Activated T-helper 1 cell treated with anti-CD3 and anti-CD28 coated beads, Interleukin-12 subunit alpha, Interleukin-12 subunit beta, Interleukin-2, Interleukin-4 antibody, amounts not matched to agents 30 ng/mL and 10 ng/mL and 1 ng/mL, durations not matched to agents 14 hours and 24 hours and 36 hours (primary cell): ENCODE results near the gene HM13. TPM values are rescaled to one million over a fixed set of nuclear protein-coding genes. Genes with fewer than 3 reads are reported as not detected.
A peak's percentile ranks its signal among the peaks of the same experiment; 100 is the strongest.
"Not testable (repeated sequence)": the region's sequence is repeated elsewhere in the genome, so short reads cannot be mapped to it uniquely, and the experiment has no call there.

Source experiments
- DNase-seq: peaks from one replicate; pipeline ENCODE4 v3.0.0; 2021; ENCODE audit warnings: low spot score
- H3K27ac Mint-ChIP-seq: one replicate; pipeline ENCODE4 v1.8.0; 2021; ENCODE audit warnings: mild to moderate bottlenecking, mixed read lengths
- H3K27me3 Mint-ChIP-seq: one replicate; pipeline ENCODE4 v1.8.0; 2022; ENCODE audit warnings: mild to moderate bottlenecking, moderate library complexity, mixed read lengths; ENCODE audit not compliant: insufficient read depth
- H3K36me3 Mint-ChIP-seq: one replicate; pipeline ENCODE4 v1.8.0; 2021; ENCODE audit warnings: low read depth, mixed read lengths
- H3K4me1 Mint-ChIP-seq: one replicate; pipeline ENCODE4 v1.8.0; 2021; ENCODE audit warnings: low read depth, mixed read lengths
- H3K4me3 Mint-ChIP-seq: one replicate; pipeline ENCODE4 v1.8.0; 2021; ENCODE audit warnings: mild to moderate bottlenecking, moderate library complexity, mixed read lengths
- H3K9me3 Mint-ChIP-seq: one replicate; pipeline ENCODE4 v1.8.0; 2021; ENCODE audit warnings: mixed read lengths
- intact Hi-C: fragments of 100-400 bp; cut with micrococcal nuclease; formaldehyde crosslinking; loops from one replicate; pipeline ENCODE4 v1.15.1; 2024
- total RNA-seq: library from RNA; stranded (reverse); gene quantifications from 2 replicates; pipeline ENCODE4 v1.2.3, GENCODE V29; 2022

Gene HM13
- total RNA-seq, 1 donor from 2014 or later = 228 TPM

DNA sequence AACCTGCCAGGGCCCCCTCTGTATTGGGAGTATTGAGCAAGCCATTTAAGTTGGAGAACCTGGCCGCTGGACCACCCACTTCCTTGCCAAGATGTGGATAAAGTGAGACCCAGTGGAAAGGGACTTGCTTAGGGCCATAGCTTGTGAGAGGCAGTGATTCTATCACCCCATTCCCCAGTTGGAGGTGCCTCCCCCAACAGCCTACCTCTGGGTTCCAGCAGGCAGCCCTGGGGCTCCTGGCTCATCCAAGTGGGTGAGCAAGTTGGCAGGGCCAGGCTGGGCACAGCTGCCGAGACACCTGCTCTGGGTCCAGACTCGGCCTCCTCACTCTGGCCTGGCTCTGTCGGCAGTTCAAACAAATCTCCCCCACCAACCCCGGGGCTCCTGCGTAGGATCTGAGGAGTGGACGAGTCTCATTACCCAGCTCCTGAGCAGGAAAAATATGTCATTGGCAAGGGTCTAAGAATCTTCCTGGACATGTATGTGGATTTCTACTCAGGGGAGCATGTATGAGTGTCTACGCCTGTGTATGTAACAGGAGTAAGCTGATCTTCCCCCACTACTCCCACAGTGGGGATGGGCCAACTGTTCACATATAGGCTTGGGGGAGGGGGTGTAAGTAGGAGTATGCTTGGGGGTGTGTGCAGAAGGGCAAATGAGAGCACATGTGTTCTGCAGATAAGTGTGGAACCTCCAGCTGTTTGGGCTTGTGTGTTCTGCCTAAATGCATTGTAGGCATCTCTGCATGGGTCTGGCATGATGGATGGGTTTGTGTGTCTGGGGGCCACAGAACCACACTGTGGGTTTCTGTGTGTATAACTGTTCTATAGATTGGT is 92.8 kb downstream of the HM13 start:
- Mint-ChIP-seq H3K9me3 (no peaks in the 10 kb centered on the region), H3K36me3 (no peaks in the 10 kb centered on the region), H3K27me3 (peaks cover 55% of the 10 kb centered on the region), H3K4me3 (peak overlapping the region; percentile 91), H3K4me1 (peaks cover 35% of the 10 kb centered on the region), H3K27ac (no peak overlapping the region)
- no peak for DNase-seq
- intact Hi-C loops = loop anchor here (10.0 kb wide), 1 partner anchor 748 kb away; the partner anchor contains the start of gene ASXL1

GRCh38 chr20:31607640-31608250 is 93.5 kb downstream of the HM13 start:
- no peak overlapping the region for H3K4me3 Mint-ChIP-seq
- peaks cover 31% of the 10 kb centered on the region for H3K4me1 Mint-ChIP-seq
- H3K36me3 Mint-ChIP-seq = no peaks in the 10 kb centered on the region
- no peak for DNase-seq
- intact Hi-C loops = loop anchor here (10.0 kb wide), 1 partner anchor 747 kb away; the partner anchor contains the start of gene ASXL1
- peaks cover 54% of the 10 kb centered on the region for H3K27me3 Mint-ChIP-seq
- H3K9me3 Mint-ChIP-seq = no peaks in the 10 kb centered on the region
- no peak overlapping the region for H3K27ac Mint-ChIP-seq

DNA sequence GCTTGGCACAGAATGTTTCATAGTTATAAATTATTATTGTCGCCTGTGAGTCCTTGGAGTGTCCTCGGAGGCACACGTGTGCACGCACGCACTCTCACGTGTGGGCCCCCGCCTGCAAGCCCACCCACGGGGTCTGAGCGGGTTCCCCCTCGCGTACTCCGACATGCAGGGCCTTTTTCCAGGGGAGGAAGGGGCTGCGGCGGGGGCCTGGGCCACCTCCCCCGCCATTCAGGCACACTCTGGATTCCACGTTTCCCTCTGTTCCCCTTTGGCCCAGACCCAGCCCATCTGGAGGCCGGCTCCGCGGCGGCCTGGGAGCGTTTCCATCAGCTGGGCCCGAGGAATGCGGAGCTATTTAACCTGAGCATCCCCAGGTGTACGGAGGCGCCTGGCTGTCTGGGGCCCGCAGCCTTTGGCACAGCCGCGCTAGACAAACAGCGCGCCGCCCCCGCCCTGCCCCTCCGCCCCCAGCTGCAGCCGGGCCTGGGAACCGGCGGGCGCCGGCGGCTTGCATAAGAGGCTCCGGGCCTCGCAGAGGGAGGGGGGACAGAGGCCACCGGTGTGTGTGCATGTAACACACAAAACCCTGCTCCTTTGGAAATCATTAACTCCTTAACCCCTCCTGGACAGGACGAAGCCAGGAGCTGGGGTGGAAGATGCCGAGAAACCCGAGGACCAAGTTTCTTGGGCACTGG is 94.2 kb downstream of the HM13 start:
- H3K27me3 Mint-ChIP-seq = peaks cover 55% of the 10 kb centered on the region

DNA sequence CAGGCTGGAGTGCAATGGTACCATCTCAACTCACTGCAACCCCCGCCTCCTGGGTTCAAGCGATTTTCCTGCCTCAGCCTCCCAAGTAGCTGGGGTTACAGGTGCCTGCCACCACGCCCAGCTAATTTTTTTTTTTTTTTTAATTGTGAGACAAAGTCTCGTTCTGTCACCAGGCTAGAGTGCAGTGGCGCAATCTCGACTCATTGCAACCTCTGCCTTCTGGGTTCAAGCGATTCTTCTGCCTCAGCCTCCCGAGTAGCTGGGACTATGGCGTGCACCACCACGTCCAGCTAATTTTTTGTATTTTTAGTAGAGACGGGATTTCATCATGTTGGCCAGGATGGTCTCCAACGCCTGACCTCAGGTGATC is 98.0 kb downstream of the HM13 start:
- intact Hi-C loops = loop anchor here (1.0 kb wide), 2 partner anchors 43 to 152 kb away; no protein-coding TSS in a partner anchor
- not testable (repeated sequence) for H3K4me3 Mint-ChIP-seq, H3K27ac Mint-ChIP-seq, H3K9me3 Mint-ChIP-seq, H3K4me1 Mint-ChIP-seq, H3K36me3 Mint-ChIP-seq, DNase-seq
- H3K27me3 Mint-ChIP-seq = peaks cover 31% of the 10 kb centered on the region

More for the DNA sequence above, 94.2 kb downstream of the HM13 start:
- Mint-ChIP-seq H3K4me3 (no peak overlapping the region), H3K9me3 (no peaks in the 10 kb centered on the region), H3K27ac (no peak overlapping the region), H3K36me3 (no peaks in the 10 kb centered on the region), H3K4me1 (peaks cover 27% of the 10 kb centered on the region)
- no peak for DNase-seq
- intact Hi-C loops = loop anchor here (10.0 kb wide), 1 partner anchor 746 kb away; the partner anchor contains the start of gene ASXL1

DNA sequence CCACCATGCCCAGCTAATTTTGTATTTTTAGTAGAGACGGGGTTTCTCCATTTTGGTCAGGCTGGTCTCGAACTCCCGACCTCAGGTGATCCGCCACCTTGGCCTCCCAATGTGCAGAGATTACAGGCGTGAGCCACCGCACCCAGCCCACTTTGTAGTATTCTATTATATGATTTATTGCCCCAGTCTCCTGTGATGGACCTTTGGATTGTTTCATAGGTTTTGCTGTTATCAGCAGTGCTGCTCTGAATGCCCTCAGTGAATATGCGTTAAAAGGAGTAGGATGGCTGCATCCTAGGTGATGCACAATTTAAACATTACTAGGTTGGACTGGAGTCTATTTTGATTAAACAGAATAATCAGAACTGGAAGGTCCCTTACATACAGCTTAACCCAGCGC is 101.2 kb downstream of the HM13 start:
- H3K4me1 Mint-ChIP-seq = peaks cover 9% of the 10 kb centered on the region
- H3K4me3 Mint-ChIP-seq = no peak overlapping the region
- intact Hi-C loops = no loop called here
- H3K27me3 Mint-ChIP-seq = peaks cover 17% of the 10 kb centered on the region
- no peak overlapping the region for H3K27ac Mint-ChIP-seq
- DNase-seq = no peak
- H3K36me3 Mint-ChIP-seq = peaks cover 3% of the 10 kb centered on the region
- no peaks in the 10 kb centered on the region for H3K9me3 Mint-ChIP-seq

DNA sequence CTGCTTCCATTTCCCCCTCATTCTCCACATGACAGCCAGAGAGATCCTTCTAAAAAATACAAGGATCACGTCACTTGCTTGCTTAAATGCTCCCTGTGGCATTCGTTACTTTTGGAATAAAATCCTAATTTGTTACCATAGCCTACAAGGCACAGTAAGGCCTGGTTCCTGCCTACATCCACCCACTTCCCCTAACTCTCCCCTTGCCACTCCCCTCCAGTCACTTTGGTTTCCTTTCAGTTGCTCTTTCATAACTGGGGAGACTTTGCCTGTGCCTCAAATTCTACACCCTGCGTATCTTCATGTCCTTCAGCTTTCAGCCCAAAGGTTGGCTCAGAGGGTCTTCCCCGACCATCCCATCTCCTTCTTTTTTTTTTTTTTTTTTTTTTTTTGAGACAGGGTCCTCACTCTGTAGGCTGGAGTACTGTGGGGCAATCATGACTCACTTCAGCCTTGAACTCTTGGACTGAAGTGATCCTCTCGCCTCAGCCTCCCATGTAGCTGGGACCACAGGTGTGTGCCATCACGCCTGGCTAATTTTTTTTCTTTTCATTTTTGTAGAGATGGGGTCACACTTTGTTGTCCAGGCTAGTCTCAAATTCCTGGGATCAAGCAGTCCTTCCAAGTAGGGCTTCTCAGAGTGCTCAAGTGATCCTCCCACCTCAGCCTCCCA is 103.3 kb downstream of the HM13 start:
- no peak for DNase-seq

More for the DNA sequence above, 103.3 kb downstream of the HM13 start:
- Mint-ChIP-seq H3K4me1 (peaks cover 9% of the 10 kb centered on the region), H3K27me3 (peaks cover 13% of the 10 kb centered on the region), H3K9me3 (no peaks in the 10 kb centered on the region), H3K4me3 (no peak overlapping the region), H3K27ac (no peak overlapping the region), H3K36me3 (peaks cover 3% of the 10 kb centered on the region)
- intact Hi-C loops = no loop called here

Other genes with a start within 250 kb of the HM13 start
- not detected in 2 replicates for gene DEFB116, start 205.9 kb upstream of the HM13 start, total RNA-seq
- gene DEFB118, start 145.8 kb upstream of the HM13 start, total RNA-seq = not detected in 2 replicates
- gene DEFB119, start 123.9 kb upstream of the HM13 start, total RNA-seq = not detected in 2 replicates
- not detected in 2 replicates for gene DEFB121, start 108.2 kb upstream of the HM13 start, total RNA-seq
- gene DEFB123, start 73.8 kb upstream of the HM13 start, total RNA-seq = not detected in 2 replicates
- not detected in 2 replicates for gene DEFB124, start 39.3 kb upstream of the HM13 start, total RNA-seq
- gene REM1, start 39.2 kb upstream of the HM13 start, total RNA-seq = not detected in 2 replicates
- gene ID1, start 90.8 kb downstream of the HM13 start, total RNA-seq = 3.4 and 4.0 TPM in 2 replicates
- gene COX4I2, start 123.5 kb downstream of the HM13 start, total RNA-seq = not detected in 2 replicates
- 417 and 420 TPM in 2 replicates for gene BCL2L1, start 208.4 kb downstream of the HM13 start, total RNA-seq
- 53.3 and 54.4 TPM in 2 replicates for gene TPX2, start 224.8 kb downstream of the HM13 start, total RNA-seq